Right lobe of liver (tissue), 6 donors: ENCODE results near the gene COL4A1. TPM values are rescaled to one million over a fixed set of nuclear protein-coding genes. Genes with fewer than 3 reads are reported as not detected.

ENCODE experiments used
- ATAC-seq, 4 donors: fragments of 200-7000 bp; cut with Tn5 transposase; one replicate each; pipeline ENCODE4 v1.9.1; 2020; ENCODE audit warnings: mild to moderate bottlenecking in 4 of 4, moderate library complexity in 4 of 4
- DNase-seq, 3 donors: peaks; one replicate each; pipeline ENCODE4 v3.0.0-alpha.2; 2020
- H3K27ac ChIP-seq, 3 donors: fragments of 200-600 bp; one replicate each; pipeline ENCODE4 v1.8.0; 2022
- H3K27me3 ChIP-seq, 2 donors: fragments of 200-600 bp; one replicate each; pipeline ENCODE4 v1.8.0; 2022
- H3K36me3 ChIP-seq, 4 donors: fragments of 200-600 bp; sonication (generic) in 1 of 4; one replicate each; pipeline versions ENCODE4 v1.5.1 to v1.8.0; 2017 to 2022; ENCODE audit warnings: control low read depth in 1 of 4
- H3K4me1 ChIP-seq, 4 donors: fragments of 200-600 bp; sonication (generic) in 1 of 4; one replicate each; pipeline versions ENCODE4 v1.5.1 to v1.8.0; 2017 to 2022; ENCODE audit warnings: control low read depth in 1 of 4
- H3K4me3 ChIP-seq, 3 donors: fragments of 200-600 bp; one replicate each; pipeline ENCODE4 v1.8.0; 2022
- H3K9me3 ChIP-seq, 4 donors: fragments of 200-600 bp; sonication (generic) in 1 of 4; one replicate each; pipeline versions ENCODE4 v1.5.1 to v1.8.0; 2017 to 2022; ENCODE audit warnings: control low read depth in 1 of 4
- CTCF ChIP-seq, 4 donors: fragments of 200-600 bp in 3 of 4; fragments of 450-650 bp in 1 of 4; IDR thresholded peaks; one replicate each; pipeline versions ENCODE4 v1.5.1 to v1.8.0; 2016 to 2022; ENCODE audit warnings: antibody characterized with exemption in 4 of 4, mild to moderate bottlenecking in 2 of 4
- POLR2A ChIP-seq: fragments of 450-650 bp; IDR thresholded peaks from one replicate; pipeline ENCODE4 v1.6.1; 2017; ENCODE audit warnings: antibody characterized with exemption, mild to moderate bottlenecking
- WGBS: methylation state at CpG from one replicate; pipeline ENCODE4 v1.1.6; 2018; ENCODE audit warnings: low coverage, low lambda C conversion rate; ENCODE audit not compliant: insufficient coverage; ENCODE audit errors: missing lambda C conversion rate; 5-methylcytosine and 5-hydroxymethylcytosine counted together
- intact Hi-C, 2 donors: fragments of 100-400 bp; cut with DNase I; formaldehyde crosslinking; loops; one replicate each; pipeline versions ENCODE4 v1.11.2 to v1.14.1; 2022
- total RNA-seq, 6 experiments: library from RNA; depleted of rRNA in 2 of 6; stranded (reverse); fragments of >200 nt in 2 of 6; fragmentation: NEBNext Ultra II Directional in 3 of 6; extraction: Animal tissue kit (Norgen Biotek cat#: 25700) in 3 of 6; gene quantifications; one replicate each; pipeline versions ENCODE4 v1.1.0 to v1.2.4, GENCODE V29; 2016 to 2023
- donor health status: DM: no; HTN: yes; CAD: no.
- donor health status: DM: no; HTN: no; CAD: no.
- donor health status: DM: no; HTN: no; CAD: no.
- donor health status: DM: no; HTN: yes; CAD: no.
- donor health status: DM: no; HTN: yes; CAD: no.

Gene COL4A1
- total RNA-seq, 6 experiments from 2014 or later = 8.0 to 89.8 (median 41.1) TPM

GRCh38 chr13:110343241-110343865 is 36.4 kb upstream of the COL4A1 start:
- no peak for TF ChIP-seq POLR2A
- no peak for TF ChIP-seq CTCF (IDR thresholded peaks at IDR 0.05)
- no peaks in the 10 kb centered on the region for H3K4me1 ChIP-seq
- ATAC-seq = no peak
- no peaks in the 10 kb centered on the region for H3K27me3 ChIP-seq
- no peaks in the 10 kb centered on the region for H3K9me3 ChIP-seq
- intact Hi-C loops = no loop called here
- H3K36me3 ChIP-seq = no peaks in the 10 kb centered on the region
- no peak for DNase-seq
- WGBS = 80% methylated on average over 2 of the region's 16 CpGs
- no peak overlapping the region for H3K27ac ChIP-seq
- H3K4me3 ChIP-seq = no peak overlapping the region

GRCh38 chr13:110342474-110342873 is 35.5 kb upstream of the COL4A1 start:
- Histone ChIP-seq H3K27me3 (no peaks in the 10 kb centered on the region), H3K36me3 (no peaks in the 10 kb centered on the region), H3K27ac (peak overlapping the region in 1 of 3 donors; percentile 79), H3K9me3 (no peaks in the 10 kb centered on the region), H3K4me1 (no peaks in the 10 kb centered on the region), H3K4me3 (no peak overlapping the region)
- intact Hi-C loops = no loop called here
- DNase-seq (no peak), ATAC-seq (no peak)
- 60% methylated on average over 3 of the region's 9 CpGs for WGBS
- TF ChIP-seq POLR2A = no peak

GRCh38 chr13:110341445-110342244 is 34.7 kb upstream of the COL4A1 start:
- H3K4me3 ChIP-seq = no peak overlapping the region
- peak; percentile 55 to 64 (median 60) for ATAC-seq
- no peaks in the 10 kb centered on the region for H3K36me3 ChIP-seq
- TF ChIP-seq CTCF (IDR thresholded peaks at IDR 0.05) (no peak), POLR2A (no peak)
- H3K9me3 ChIP-seq = no peaks in the 10 kb centered on the region
- H3K4me1 ChIP-seq = no peaks in the 10 kb centered on the region
- H3K27ac ChIP-seq = peak overlapping the region; percentile 55 to 79 (median 62)
- peak in 1 of 3 donors; percentile 43 for DNase-seq
- WGBS = 30% methylated on average over 13 of the region's 14 CpGs
- H3K27me3 ChIP-seq = no peaks in the 10 kb centered on the region
- intact Hi-C loops = no loop called here

GRCh38 chr13:110340812-110341444 is 34.0 kb upstream of the COL4A1 start:
- H3K4me1 ChIP-seq = no peaks in the 10 kb centered on the region
- no peak overlapping the region for H3K4me3 ChIP-seq
- WGBS = 31% methylated on average over 16 of the region's 24 CpGs

More at GRCh38 chr13:110340812-110341444, 34.0 kb upstream of the COL4A1 start:
- ATAC-seq = peak; percentile 70 to 81 (median 72)
- peak overlapping the region; percentile 55 to 79 (median 62) for H3K27ac ChIP-seq
- H3K27me3 ChIP-seq = no peaks in the 10 kb centered on the region
- H3K36me3 ChIP-seq = no peaks in the 10 kb centered on the region
- no peak for TF ChIP-seq CTCF (IDR thresholded peaks at IDR 0.05)
- no peak for TF ChIP-seq POLR2A
- intact Hi-C loops = no loop called here
- H3K9me3 ChIP-seq = no peaks in the 10 kb centered on the region
- peak; percentile 54 to 74 (median 63) for DNase-seq
